Trophoblast cell (in vitro differentiated cells and primary cell): ENCODE measurements around the gene SERPINA4.

Source experiments
- DNase-seq, 2 donors: peaks; one replicate each; pipeline ENCODE4 v3.0.0-alpha.2; 2016
- H2AFZ ChIP-seq: 2 replicates; pipeline ENCODE4 v1.6.1; 2013; ENCODE audit warnings: low read length, moderate library complexity, mild to moderate bottlenecking; ENCODE audit not compliant: insufficient read depth, poor library complexity
- H2AK5ac ChIP-seq: 2 replicates; pipeline ENCODE4 v1.6.1; 2013; ENCODE audit warnings: mild to moderate bottlenecking, low read length
- H2BK120ac ChIP-seq: 2 replicates; pipeline ENCODE4 v1.6.1; 2013; ENCODE audit warnings: low read length, mild to moderate bottlenecking, moderate library complexity; ENCODE audit not compliant: insufficient read depth, poor library complexity
- H2BK12ac ChIP-seq: 2 replicates; pipeline ENCODE4 v1.6.1; 2013; ENCODE audit warnings: mild to moderate bottlenecking, low read length, moderate library complexity
- H2BK5ac ChIP-seq: 2 replicates; pipeline ENCODE4 v1.6.1; 2013; ENCODE audit warnings: low read length, low read depth, moderate library complexity, mild to moderate bottlenecking; ENCODE audit not compliant: poor library complexity
- H3K14ac ChIP-seq: 2 replicates; pipeline ENCODE4 v1.6.1; 2013; ENCODE audit warnings: mild to moderate bottlenecking, low read length
- H3K18ac ChIP-seq: 2 replicates; pipeline ENCODE4 v1.6.1; 2013; ENCODE audit warnings: mild to moderate bottlenecking, low read length
- H3K23ac ChIP-seq: 2 replicates; pipeline ENCODE4 v1.6.1; 2013; ENCODE audit warnings: low read length
- H3K27ac ChIP-seq: 2 replicates; pipeline ENCODE4 v1.5.1; 2013; ENCODE audit warnings: low read depth, mild to moderate bottlenecking, inconsistent platforms, low read length, moderate library complexity
- H3K27me3 ChIP-seq: 2 replicates; pipeline ENCODE4 v1.6.1; 2013; ENCODE audit warnings: inconsistent platforms, mild to moderate bottlenecking, low read length, moderate library complexity; ENCODE audit not compliant: insufficient read depth
- H3K36me3 ChIP-seq, 2 experiments: 1 replicate in 1 of 2; 2 replicates in 1 of 2; pipeline ENCODE4 v1.6.1; 2013; ENCODE audit warnings: low read length in 2 of 2, mild to moderate bottlenecking in 2 of 2, moderate library complexity in 1 of 2; ENCODE audit not compliant: insufficient read depth in 2 of 2, control insufficient read depth in 1 of 2
- H3K4ac ChIP-seq: 2 replicates; pipeline ENCODE4 v1.6.1; 2013; ENCODE audit warnings: low read depth, mild to moderate bottlenecking, low read length, moderate library complexity
- H3K4me1 ChIP-seq, 2 experiments: 1 replicate in 1 of 2; 2 replicates in 1 of 2; pipeline ENCODE4 v1.6.1; 2013; ENCODE audit warnings: low read length in 2 of 2, mild to moderate bottlenecking in 2 of 2, moderate library complexity in 1 of 2; ENCODE audit not compliant: insufficient read depth in 2 of 2, control insufficient read depth in 1 of 2
- H3K4me2 ChIP-seq: 2 replicates; pipeline ENCODE4 v1.6.1; 2013; ENCODE audit warnings: inconsistent platforms, mild to moderate bottlenecking, low read length, moderate library complexity
- H3K4me3 ChIP-seq: 2 replicates; pipeline ENCODE4 v1.5.1; 2013; ENCODE audit warnings: mild to moderate bottlenecking, low read depth, low read length, inconsistent platforms
- H3K79me1 ChIP-seq: one replicate; pipeline ENCODE4 v1.6.1; 2013; ENCODE audit warnings: low read length
- H3K79me2 ChIP-seq: 2 replicates; pipeline ENCODE4 v1.6.1; 2013; ENCODE audit warnings: low read length, mild to moderate bottlenecking; ENCODE audit not compliant: control insufficient read depth, insufficient read depth, poor library complexity
- H3K9ac ChIP-seq: 2 replicates; pipeline ENCODE4 v1.6.1; 2013; ENCODE audit warnings: mild to moderate bottlenecking, low read length
- H3K9me3 ChIP-seq: 2 replicates; pipeline ENCODE4 v1.6.1; 2013; ENCODE audit warnings: low read depth, mild to moderate bottlenecking, control low read depth, inconsistent platforms, low read length; ENCODE audit not compliant: insufficient read depth
- H4K12ac ChIP-seq: 2 replicates; pipeline ENCODE4 v1.6.1; 2013; ENCODE audit warnings: low read depth, mild to moderate bottlenecking, low read length, moderate library complexity
- H4K8ac ChIP-seq: 2 replicates; pipeline ENCODE4 v1.6.1; 2013; ENCODE audit warnings: low read depth, mild to moderate bottlenecking, low read length, moderate library complexity
- H4K91ac ChIP-seq: one replicate; pipeline ENCODE4 v1.6.1; 2013; ENCODE audit warnings: low read depth, mild to moderate bottlenecking, low read length, moderate library complexity
- WGBS: extraction: QIAGEN DNeasy Blood & Tissue Kit; methylation state at CpG from one replicate; pipeline ENCODE4 v1.1.7; 2013; ENCODE audit warnings: missing lambda C conversion rate; ENCODE audit not compliant: insufficient read length, insufficient coverage; ENCODE audit errors: extremely low coverage; 5-methylcytosine and 5-hydroxymethylcytosine counted together

Gene SERPINA4

GRCh38 chr14:94561656-94562010, 391 bp downstream of the SERPINA4 start:
- Histone ChIP-seq H3K23ac (no peak overlapping the region), H3K27me3 (no peaks in the 10 kb centered on the region), H3K9ac (no peak overlapping the region), H3K18ac (no peak overlapping the region), H3K9me3 (no peaks in the 10 kb centered on the region), H3K79me1 (no peaks in the 10 kb centered on the region), H3K79me2 (no peaks in the 10 kb centered on the region), H2AFZ (no peak overlapping the region), H3K27ac (no peak overlapping the region), H3K36me3 (no peaks in the 10 kb centered on the region), H2AK5ac (no peak overlapping the region), H2BK5ac (no peak overlapping the region), H4K91ac (no peak overlapping the region), H3K4me3 (no peak overlapping the region), H3K4me1 (no peaks in the 10 kb centered on the region), H3K4me2 (no peak overlapping the region), H4K12ac (no peak overlapping the region), H4K8ac (no peak overlapping the region), H3K4ac (no peak overlapping the region), H2BK12ac (no peak overlapping the region), H2BK120ac (no peak overlapping the region), H3K14ac (no peak overlapping the region)
- no CpG with 5 or more reads among the region's 7 CpGs for WGBS
- DNase-seq, result no peak

- H3K27me3 ChIP-seq, result no peaks in the 10 kb centered on the region
- H2BK120ac ChIP-seq, result no peak overlapping the region
- H3K79me2 ChIP-seq, result no peaks in the 10 kb centered on the region
- no peak overlapping the region for H2AFZ ChIP-seq
- no peaks in the 10 kb centered on the region for H3K36me3 ChIP-seq
- no peak overlapping the region for H3K4me2 ChIP-seq
- H2BK5ac ChIP-seq, result no peak overlapping the region
- H3K4ac ChIP-seq, result no peak overlapping the region
- H4K8ac ChIP-seq, result no peak overlapping the region
- no peaks in the 10 kb centered on the region for H3K9me3 ChIP-seq
- H3K79me1 ChIP-seq, result no peaks in the 10 kb centered on the region
- H2AK5ac ChIP-seq, result no peak overlapping the region
- no peak overlapping the region for H3K27ac ChIP-seq
- H3K14ac ChIP-seq, result no peak overlapping the region
- H3K9ac ChIP-seq, result no peak overlapping the region
- H3K4me3 ChIP-seq, result no peak overlapping the region
- DNase-seq, result no peak
- WGBS, result no CpG with 5 or more reads among the region's 5 CpGs
- H3K23ac ChIP-seq, result no peak overlapping the region
- no peak overlapping the region for H4K91ac ChIP-seq
- no peak overlapping the region for H3K18ac ChIP-seq
- H4K12ac ChIP-seq, result no peak overlapping the region
- no peaks in the 10 kb centered on the region for H3K4me1 ChIP-seq
- no peak overlapping the region for H2BK12ac ChIP-seq
These were observed 780 bp downstream of the SERPINA4 start for GRCh38 chr14:94562022-94562421.

GRCh38 chr14:94562941-94563883, 2.0 kb downstream of the SERPINA4 start:
- Histone ChIP-seq H3K9ac (no peak overlapping the region), H4K8ac (no peak overlapping the region), H3K18ac (no peak overlapping the region), H3K4me2 (no peak overlapping the region), H2BK12ac (no peak overlapping the region), H2AFZ (no peak overlapping the region), H3K14ac (no peak overlapping the region), H4K91ac (no peak overlapping the region), H3K9me3 (no peaks in the 10 kb centered on the region), H3K4me3 (no peak overlapping the region), H3K27me3 (no peaks in the 10 kb centered on the region), H2BK5ac (no peak overlapping the region), H3K36me3 (no peaks in the 10 kb centered on the region), H3K79me2 (no peaks in the 10 kb centered on the region), H3K27ac (no peak overlapping the region), H3K4ac (no peak overlapping the region), H3K79me1 (no peaks in the 10 kb centered on the region), H2BK120ac (no peak overlapping the region), H3K23ac (no peak overlapping the region), H3K4me1 (no peaks in the 10 kb centered on the region), H4K12ac (no peak overlapping the region), H2AK5ac (no peak overlapping the region)
- no CpG with 5 or more reads among the region's 16 CpGs for WGBS
- no peak for DNase-seq

GRCh38 chr14:94564381-94564780, 3.1 kb downstream of the SERPINA4 start:
- Histone ChIP-seq H3K36me3 (no peaks in the 10 kb centered on the region), H3K79me1 (no peaks in the 10 kb centered on the region), H3K79me2 (no peaks in the 10 kb centered on the region), H2AFZ (no peak overlapping the region), H4K12ac (no peak overlapping the region), H3K4me3 (no peak overlapping the region), H3K4me2 (no peak overlapping the region), H2BK12ac (no peak overlapping the region), H3K27ac (no peak overlapping the region), H2BK120ac (no peak overlapping the region), H3K23ac (no peak overlapping the region), H3K9me3 (no peaks in the 10 kb centered on the region), H3K4ac (no peak overlapping the region), H2BK5ac (no peak overlapping the region), H4K8ac (no peak overlapping the region), H3K4me1 (no peaks in the 10 kb centered on the region), H3K27me3 (no peaks in the 10 kb centered on the region), H3K9ac (no peak overlapping the region), H3K14ac (no peak overlapping the region), H2AK5ac (no peak overlapping the region), H4K91ac (no peak overlapping the region), H3K18ac (no peak overlapping the region)
- DNase-seq, result no peak
